Osteoblast (primary cell): Measurements from ENCODE around the gene FBXL19. TPM values are rescaled to one million over a fixed set of nuclear protein-coding genes. Genes with fewer than 3 reads are reported as not detected.

Experiments
- DNase-seq: peaks from one replicate; pipeline ENCODE4 v3.0.0; 2011; ENCODE audit warnings: low spot score, mixed read lengths; ENCODE audit not compliant: insufficient read length; ENCODE audit errors: missing footprints
- H2AFZ ChIP-seq: 2 replicates; pipeline ENCODE4 v1.6.0; 2011; ENCODE audit warnings: mild to moderate bottlenecking, low read length
- H3K27ac ChIP-seq: 2 replicates; pipeline ENCODE4 v1.5.1; 2011; ENCODE audit warnings: mild to moderate bottlenecking, low read depth, low read length, moderate library complexity
- H3K27me3 ChIP-seq: 2 replicates; pipeline ENCODE4 v1.6.0; 2012; ENCODE audit warnings: mild to moderate bottlenecking, control low read depth, inconsistent platforms, low read length, moderate library complexity; ENCODE audit not compliant: insufficient read depth
- H3K36me3 ChIP-seq: 2 replicates; pipeline ENCODE4 v1.5.1; 2011; ENCODE audit warnings: mild to moderate bottlenecking, low read length, control low read depth, moderate library complexity; ENCODE audit not compliant: insufficient read depth
- H3K4me1 ChIP-seq: 2 replicates; pipeline ENCODE4 v1.5.1; 2011; ENCODE audit warnings: mild to moderate bottlenecking, low read length, control low read depth, moderate library complexity; ENCODE audit not compliant: insufficient read depth
- H3K4me2 ChIP-seq: 2 replicates; pipeline ENCODE4 v1.6.0; 2011; ENCODE audit warnings: mild to moderate bottlenecking, low read length; ENCODE audit not compliant: insufficient read depth
- H3K4me3 ChIP-seq: fragments of 200-600 bp; sonication (generic); 3 replicates; pipeline ENCODE4 v1.5.1; 2012; ENCODE audit warnings: mild to moderate bottlenecking, low read length, inconsistent platforms; ENCODE audit not compliant: insufficient read depth
- H3K79me2 ChIP-seq: 2 replicates; pipeline ENCODE4 v1.6.0; 2012; ENCODE audit warnings: mild to moderate bottlenecking, low read length, control low read depth, inconsistent platforms; ENCODE audit not compliant: insufficient read depth
- H3K9me3 ChIP-seq: 2 replicates; pipeline ENCODE4 v1.5.1; 2011; ENCODE audit warnings: low read depth, low read length, control low read depth
- H4K20me1 ChIP-seq: 2 replicates; pipeline ENCODE4 v1.6.0; 2012; ENCODE audit warnings: mild to moderate bottlenecking, low read length, control low read depth; ENCODE audit not compliant: insufficient read depth
- CTCF ChIP-seq: IDR thresholded peaks from 2 replicates; pipeline ENCODE4 v1.5.1; 2011; ENCODE audit warnings: mild to moderate bottlenecking, low read depth, low read length, moderate library complexity; ENCODE audit errors: extremely low read depth
- total RNA-seq: library from RNA; depleted of rRNA; stranded (reverse); fragments of >200 nt; gene quantifications from 2 replicates; pipeline ENCODE4 v1.2.3, GENCODE V29; 2012

The FBXL19 gene
- total RNA-seq, 1 donor, result 14.5 TPM

GRCh38 chr16:30969246-30969842 lies 46.0 kb downstream of the FBXL19 start:
- H3K9me3 ChIP-seq, result no peaks in the 10 kb centered on the region
- no peak overlapping the region for H3K4me3 ChIP-seq
- H3K4me2 ChIP-seq, result no peak overlapping the region
- H3K27ac ChIP-seq, result no peak overlapping the region
- peaks cover 76% of the 10 kb centered on the region for H3K36me3 ChIP-seq
- H3K27me3 ChIP-seq, result no peaks in the 10 kb centered on the region
- H2AFZ ChIP-seq, result no peak overlapping the region
- no peak for TF ChIP-seq CTCF
- H3K4me1 ChIP-seq, result no peaks in the 10 kb centered on the region
- peaks cover 2% of the 10 kb centered on the region for H3K79me2 ChIP-seq
- H4K20me1 ChIP-seq, result peaks cover 6% of the 10 kb centered on the region
- DNase-seq, result no peak

- Histone ChIP-seq H3K4me3 (no peak overlapping the region), H3K27ac (no peak overlapping the region), H3K4me2 (no peak overlapping the region), H2AFZ (no peak overlapping the region), H3K9me3 (no peaks in the 10 kb centered on the region), H4K20me1 (peaks cover 6% of the 10 kb centered on the region), H3K36me3 (peaks cover 79% of the 10 kb centered on the region), H3K27me3 (no peaks in the 10 kb centered on the region), H3K4me1 (no peaks in the 10 kb centered on the region), H3K79me2 (peaks cover 2% of the 10 kb centered on the region)
- TF ChIP-seq CTCF, result no peak
- no peak for DNase-seq
These were observed 47.9 kb downstream of the FBXL19 start for GRCh38 chr16:30971298-30971697.

GRCh38 chr16:30972872-30973271 lies 49.5 kb downstream of the FBXL19 start:
- Histone ChIP-seq H3K27ac (no peak overlapping the region), H3K36me3 (peaks cover 75% of the 10 kb centered on the region), H2AFZ (no peak overlapping the region), H3K27me3 (no peaks in the 10 kb centered on the region), H3K9me3 (no peaks in the 10 kb centered on the region), H3K4me1 (no peaks in the 10 kb centered on the region), H3K4me3 (no peak overlapping the region), H3K4me2 (no peak overlapping the region), H3K79me2 (peaks cover 2% of the 10 kb centered on the region), H4K20me1 (peaks cover 8% of the 10 kb centered on the region)
- no peak for DNase-seq
- no peak for TF ChIP-seq CTCF

- no peak overlapping the region for H3K27ac ChIP-seq
These were observed 51.0 kb downstream of the FBXL19 start for GRCh38 chr16:30974348-30974747.

More at GRCh38 chr16:30974348-30974747, 51.0 kb downstream of the FBXL19 start:
- no peak overlapping the region for H3K4me3 ChIP-seq
- DNase-seq, result no peak
- no peaks in the 10 kb centered on the region for H3K9me3 ChIP-seq
- TF ChIP-seq CTCF, result no peak
- H3K27me3 ChIP-seq, result no peaks in the 10 kb centered on the region
- H3K4me2 ChIP-seq, result no peak overlapping the region
- H4K20me1 ChIP-seq, result peaks cover 8% of the 10 kb centered on the region
- H3K36me3 ChIP-seq, result peaks cover 62% of the 10 kb centered on the region
- H3K4me1 ChIP-seq, result no peaks in the 10 kb centered on the region
- H3K79me2 ChIP-seq, result peaks cover 2% of the 10 kb centered on the region
- no peak overlapping the region for H2AFZ ChIP-seq
